H1 (cell line): Measurements from ENCODE around the gene NEK9. TPM values are rescaled to one million over a fixed set of nuclear protein-coding genes. Genes with fewer than 3 reads are reported as not detected.

Experiments
- ASH2L ChIP-seq: fragments of 200-600, 300-600 bp; sonication (generic); IDR thresholded peaks from one replicate; pipeline ENCODE4 v1.7.1; 2017; ENCODE audit warnings: low read length
- CBX8 ChIP-seq: fragments of 300-800, 300-1000 bp; sonication (generic); IDR thresholded peaks from 2 replicates; pipeline ENCODE4 v1.7.1; 2016; ENCODE audit warnings: low read depth, low read length, borderline replicate concordance
- CEBPB ChIP-seq: IDR thresholded peaks from 2 replicates; pipeline ENCODE4 v1.6.1; 2012; ENCODE audit warnings: low read depth, low read length
- KDM4A ChIP-seq: IDR thresholded peaks from one replicate; pipeline ENCODE4 v1.7.1; 2012; ENCODE audit warnings: low read depth, mild to moderate bottlenecking, moderate library complexity, low read length, inconsistent platforms; ENCODE audit not compliant: severe bottlenecking
- PHF8 ChIP-seq: fragments of 200-600 bp; sonication (generic); conservative IDR thresholded peaks from 2 replicates; pipeline ENCODE4 v1.7.1; 2012; ENCODE audit warnings: low read depth, mild to moderate bottlenecking, inconsistent platforms, low read length, moderate library complexity
- RNF2 ChIP-seq: fragments of 200-900, 300-1000 bp; sonication (generic); IDR thresholded peaks from 2 replicates; pipeline ENCODE4 v1.7.1; 2016; ENCODE audit warnings: borderline replicate concordance, low read depth, mild to moderate bottlenecking, antibody characterized with exemption, low read length; ENCODE audit not compliant: poor library complexity, severe bottlenecking; ENCODE audit errors: missing control alignments
- polyA plus RNA-seq, 7 experiments: library from polyadenylated mRNA; depleted of rRNA in 3 of 7; stranded (reverse) in 5 of 7; unstranded in 2 of 7; fragments of >200 nt in 5 of 7; fragments of 200-250 nt in 2 of 7; gene quantifications; 1 replicate in 5 of 7; 2 replicates in 1 of 7; 4 replicates in 1 of 7; pipeline versions ENCODE4 v1.2.1 to v1.2.3, GENCODE V29; 2011 to 2013; ENCODE audit warnings: missing spikeins in 2 of 7, mixed read lengths in 2 of 7
- total RNA-seq: library from RNA; stranded (reverse); fragmentation: NEBNext Ultra II Directional; extraction: Animal tissue kit (Norgen Biotek cat#: 25700); gene quantifications from 2 replicates; pipeline ENCODE4 v1.2.1, GENCODE V29; 2021
- TF ChIP-seq, protein P1 (sequence below): IDR thresholded peaks from 2 replicates; pipeline ENCODE4 v1.6.1; 2012; ENCODE audit warnings: inconsistent platforms

The NEK9 gene
- total and polyA plus RNA-seq, 2 of the 8 experiments (the other 6 are each of a cell fraction or from before 2014, with no cell fraction given) = 16.0 to 43.6 TPM

DNA sequence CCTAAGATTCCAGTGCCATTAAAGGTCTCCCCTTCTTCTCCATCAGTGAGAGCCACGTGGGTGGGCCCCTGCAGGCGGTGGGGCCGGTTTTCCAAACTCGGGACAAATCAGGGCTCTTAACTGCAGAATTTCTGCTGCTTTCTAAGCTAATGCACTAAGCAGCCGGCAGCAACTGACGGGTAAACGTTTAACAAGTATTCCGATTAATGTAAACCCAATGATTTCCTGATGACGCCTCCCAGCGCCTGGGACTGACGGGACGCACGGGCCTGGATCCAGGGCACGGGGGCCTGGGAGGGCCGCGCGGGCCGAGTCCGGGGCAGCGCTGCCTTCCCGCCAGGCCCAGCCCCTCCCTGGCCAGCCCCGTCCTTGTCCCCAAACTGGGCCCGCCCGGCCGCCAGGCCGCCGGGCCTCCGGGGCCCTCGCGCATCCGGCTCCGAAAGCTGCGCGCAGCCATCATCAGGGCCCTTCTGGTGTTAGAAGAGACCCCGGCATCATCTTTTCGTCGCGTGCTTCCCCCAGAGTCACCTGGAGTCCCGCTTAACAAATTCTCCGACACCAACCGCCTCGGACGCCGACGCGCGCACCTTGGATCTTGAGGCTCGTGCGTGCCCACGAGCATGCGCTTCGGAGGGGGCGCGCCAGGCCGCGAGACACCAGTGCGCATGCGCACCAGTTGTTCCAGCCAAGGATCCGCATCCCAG lies 75.8 kb downstream of the NEK9 start, which contains the start of gene MLH3 (continued):
- TF ChIP-seq ASH2L (peak; percentile 90), CEBPB (no peak), RNF2 (no peak), PHF8 (peak; percentile 87), CBX8 (no peak), KDM4A (peak; percentile 87)
- TF ChIP-seq, protein P1, sequence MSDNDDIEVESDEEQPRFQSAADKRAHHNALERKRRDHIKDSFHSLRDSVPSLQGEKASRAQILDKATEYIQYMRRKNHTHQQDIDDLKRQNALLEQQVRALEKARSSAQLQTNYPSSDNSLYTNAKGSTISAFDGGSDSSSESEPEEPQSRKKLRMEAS = peak; percentile 93
